ENCODE data around the gene TNIP1.

DNA sequence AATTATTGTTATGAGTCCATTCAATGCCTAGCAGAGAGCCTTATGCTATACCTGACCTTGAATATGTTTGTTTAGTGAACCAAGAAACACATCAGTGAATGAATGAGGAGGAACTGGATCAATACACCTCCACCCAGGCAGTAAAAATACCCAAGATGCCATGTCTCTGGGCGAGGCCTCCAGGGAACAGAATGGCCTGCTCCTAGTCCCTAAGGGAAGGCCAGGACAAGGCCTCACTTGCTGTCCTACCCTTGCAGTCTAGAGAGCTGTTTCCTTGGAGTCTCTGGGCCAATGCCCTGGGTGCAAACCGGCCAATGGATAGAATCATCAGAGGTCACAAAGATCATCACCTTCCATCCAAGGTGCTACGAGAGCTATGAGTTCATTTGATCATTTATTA lies 26.1 kb downstream of the TNIP1 start:
- TF ChIP-seq, protein P1, sequence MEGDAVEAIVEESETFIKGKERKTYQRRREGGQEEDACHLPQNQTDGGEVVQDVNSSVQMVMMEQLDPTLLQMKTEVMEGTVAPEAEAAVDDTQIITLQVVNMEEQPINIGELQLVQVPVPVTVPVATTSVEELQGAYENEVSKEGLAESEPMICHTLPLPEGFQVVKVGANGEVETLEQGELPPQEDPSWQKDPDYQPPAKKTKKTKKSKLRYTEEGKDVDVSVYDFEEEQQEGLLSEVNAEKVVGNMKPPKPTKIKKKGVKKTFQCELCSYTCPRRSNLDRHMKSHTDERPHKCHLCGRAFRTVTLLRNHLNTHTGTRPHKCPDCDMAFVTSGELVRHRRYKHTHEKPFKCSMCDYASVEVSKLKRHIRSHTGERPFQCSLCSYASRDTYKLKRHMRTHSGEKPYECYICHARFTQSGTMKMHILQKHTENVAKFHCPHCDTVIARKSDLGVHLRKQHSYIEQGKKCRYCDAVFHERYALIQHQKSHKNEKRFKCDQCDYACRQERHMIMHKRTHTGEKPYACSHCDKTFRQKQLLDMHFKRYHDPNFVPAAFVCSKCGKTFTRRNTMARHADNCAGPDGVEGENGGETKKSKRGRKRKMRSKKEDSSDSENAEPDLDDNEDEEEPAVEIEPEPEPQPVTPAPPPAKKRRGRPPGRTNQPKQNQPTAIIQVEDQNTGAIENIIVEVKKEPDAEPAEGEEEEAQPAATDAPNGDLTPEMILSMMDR (IDR thresholded peaks at IDR 0.05 in 4 of 5, conservative IDR thresholded peaks at IDR 0.05 in 1 of 5) = no peak
- no peak for TF ChIP-seq POLR2A (IDR thresholded peaks at IDR 0.05)

All from gastrocnemius medialis (tissue), 4 donors.